HG02981 (cell line): Measurements from ENCODE around the gene L3MBTL4.

Source experiments
- ATAC-seq: cut with Tn5 transposase; IDR thresholded peaks from one replicate; pipeline ENCODE4 v1.9.1; 2021; ENCODE audit warnings: mild to moderate bottlenecking, moderate library complexity; ENCODE audit not compliant: unreplicated experiment

The L3MBTL4 gene

DNA sequence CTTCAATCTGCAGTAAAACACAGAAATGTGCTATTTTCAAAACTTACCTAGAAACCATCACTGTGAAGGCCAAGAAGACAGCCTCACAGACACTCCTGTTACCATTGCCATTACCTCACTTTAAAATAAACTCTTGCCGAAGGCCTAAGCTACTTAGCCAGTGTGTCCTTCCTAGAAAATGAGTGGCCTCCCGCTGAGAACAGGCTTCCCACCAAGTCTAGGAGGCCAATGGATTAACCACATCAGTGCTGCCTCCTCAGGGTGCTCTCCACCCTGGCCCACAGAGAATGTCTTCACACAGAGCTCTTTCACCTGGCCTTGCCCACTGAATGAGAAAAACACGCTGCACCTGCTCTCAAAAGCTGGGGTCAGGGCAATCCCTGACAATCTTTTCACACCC lies 47.5 kb downstream of the L3MBTL4 start:
- ATAC-seq: no peak

DNA sequence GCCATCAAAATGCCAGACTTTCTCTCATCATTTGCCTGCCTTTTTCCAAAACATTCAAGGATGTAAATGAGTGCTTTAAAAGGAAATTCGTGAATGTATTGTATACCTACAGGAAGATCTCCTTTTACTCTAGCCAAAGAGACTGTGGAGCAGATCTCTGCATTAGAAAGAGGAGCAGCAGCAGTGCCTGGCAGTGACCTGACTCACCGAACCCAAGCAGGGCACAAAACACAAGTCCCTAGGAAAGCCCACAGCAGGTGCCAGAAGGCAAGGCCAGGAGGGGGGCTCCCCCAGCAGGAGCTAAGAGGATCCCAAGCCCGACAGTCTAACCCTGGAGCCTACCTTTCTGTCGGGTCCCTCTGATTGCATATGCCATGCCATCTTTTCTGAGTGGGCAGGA lies 47.9 kb downstream of the L3MBTL4 start:
- no peak for ATAC-seq

DNA sequence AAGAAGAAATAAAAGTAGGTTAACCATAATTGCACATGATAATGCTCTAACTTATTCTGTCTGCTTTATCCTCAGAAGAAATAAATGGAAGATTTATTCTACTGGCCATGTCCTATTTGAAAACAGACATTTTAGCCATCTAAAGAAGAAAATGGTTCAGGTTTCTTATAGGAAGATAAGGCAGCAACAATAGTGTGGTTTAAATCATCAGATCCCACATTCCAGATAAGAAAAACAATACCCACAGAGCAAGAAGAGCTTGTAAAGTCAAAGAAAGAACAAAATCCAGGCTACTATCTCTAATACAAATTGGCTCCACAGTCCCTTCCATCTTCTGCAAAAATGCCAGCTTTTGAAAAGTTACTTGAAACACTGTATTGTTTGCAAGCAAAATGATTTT lies 49.3 kb downstream of the L3MBTL4 start:
- no peak for ATAC-seq

DNA sequence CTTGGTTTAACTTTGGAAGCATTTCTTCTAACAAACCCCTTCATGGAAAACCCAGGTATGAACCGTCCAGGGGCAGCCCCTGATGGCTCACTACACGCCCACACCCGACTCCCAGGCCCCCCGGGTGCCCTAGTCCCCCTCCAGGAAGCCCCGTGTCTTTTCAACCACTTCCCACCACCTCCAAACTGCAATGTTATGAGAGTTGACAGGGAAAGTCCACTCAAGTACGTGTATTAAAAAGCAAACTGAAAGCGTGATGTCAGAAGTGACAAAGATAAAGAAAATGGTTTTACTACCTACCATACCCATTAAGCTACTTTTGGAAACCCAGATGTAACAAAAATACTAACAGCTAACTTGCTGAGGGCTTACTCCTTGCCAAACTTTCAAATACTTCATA lies 51.5 kb downstream of the L3MBTL4 start:
- peak; percentile 58 for ATAC-seq

DNA sequence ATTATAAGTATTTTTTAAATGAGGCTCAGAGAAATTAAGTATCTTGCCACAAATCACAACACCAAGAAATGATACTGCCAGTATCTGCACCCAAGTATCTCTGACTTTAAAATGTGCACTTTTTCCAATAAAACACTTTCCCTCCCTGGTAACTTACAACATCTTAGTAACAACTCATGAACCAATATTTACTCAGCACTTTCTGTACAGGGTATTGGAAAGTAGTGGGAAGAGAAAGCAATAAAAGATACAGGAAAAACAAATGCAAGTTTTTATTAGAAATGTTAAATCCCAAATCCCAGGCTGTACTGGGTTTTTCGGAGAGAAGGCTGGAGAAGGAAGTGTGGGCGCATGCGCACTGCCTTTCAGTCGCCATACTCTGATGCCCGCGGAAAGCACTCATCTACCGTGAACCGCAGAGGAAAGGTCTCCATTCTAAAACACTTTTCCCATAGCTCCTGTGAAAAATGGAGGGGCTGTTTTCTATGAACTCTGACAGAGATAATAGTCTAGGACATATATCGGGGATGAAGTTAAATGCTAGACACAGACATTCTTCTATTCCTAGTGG lies 52.1 kb downstream of the L3MBTL4 start:
- ATAC-seq: no peak

DNA sequence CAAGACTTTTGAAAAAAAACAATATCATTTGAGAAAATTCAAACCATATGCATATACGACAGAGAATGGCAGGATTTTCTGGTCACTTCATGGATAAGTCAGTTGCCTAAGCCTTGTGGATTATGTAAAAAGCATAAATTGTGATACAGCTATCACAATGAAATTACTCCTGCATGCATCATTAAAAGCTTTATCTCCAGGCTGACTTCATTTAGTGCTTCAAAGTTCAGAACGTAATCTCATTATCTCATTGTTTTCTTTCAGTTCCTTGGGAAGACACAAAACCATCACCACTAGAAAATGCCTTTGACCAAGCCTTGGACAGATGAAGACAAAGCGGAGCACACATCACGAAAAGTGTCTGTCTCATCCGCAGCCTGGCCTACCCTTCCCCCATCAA lies 57.0 kb downstream of the L3MBTL4 start:
- no peak for ATAC-seq

DNA sequence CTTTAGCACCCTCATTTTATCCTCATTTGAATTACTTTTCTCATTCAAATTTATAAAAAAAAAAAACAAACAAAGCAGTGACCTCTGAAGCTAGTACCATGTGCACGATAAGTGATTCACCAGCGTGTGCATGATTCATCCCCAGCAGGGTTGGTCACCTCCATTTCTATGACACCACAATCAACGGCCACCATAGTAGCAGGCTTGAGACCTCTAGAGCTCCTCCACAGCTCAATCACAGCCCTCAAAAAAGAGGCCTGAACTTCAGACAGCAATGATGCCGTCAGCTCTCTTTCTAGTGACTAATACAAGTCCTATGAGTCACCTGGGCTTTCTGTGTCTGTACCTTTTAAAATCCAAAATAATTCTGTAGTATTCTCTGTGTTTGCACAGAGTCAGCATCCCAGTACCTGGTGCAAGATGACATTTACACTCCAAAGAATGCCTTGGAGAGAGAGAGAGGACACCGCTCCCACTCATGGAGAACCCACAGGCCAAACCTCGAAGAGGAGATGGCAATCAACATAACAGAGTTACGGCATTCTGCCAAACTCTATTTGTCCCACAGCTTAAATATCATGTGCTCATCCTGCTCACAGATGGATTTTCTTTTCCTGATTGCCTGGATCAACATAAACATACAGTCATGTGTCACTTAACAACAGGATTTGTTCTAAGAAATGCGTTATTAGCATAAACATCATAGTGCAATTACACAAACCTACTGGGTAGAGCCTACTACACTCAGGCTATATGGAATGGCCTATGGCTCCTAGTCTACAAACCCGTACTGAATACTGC lies 58.7 kb downstream of the L3MBTL4 start:
- peak; percentile 51 for ATAC-seq

DNA sequence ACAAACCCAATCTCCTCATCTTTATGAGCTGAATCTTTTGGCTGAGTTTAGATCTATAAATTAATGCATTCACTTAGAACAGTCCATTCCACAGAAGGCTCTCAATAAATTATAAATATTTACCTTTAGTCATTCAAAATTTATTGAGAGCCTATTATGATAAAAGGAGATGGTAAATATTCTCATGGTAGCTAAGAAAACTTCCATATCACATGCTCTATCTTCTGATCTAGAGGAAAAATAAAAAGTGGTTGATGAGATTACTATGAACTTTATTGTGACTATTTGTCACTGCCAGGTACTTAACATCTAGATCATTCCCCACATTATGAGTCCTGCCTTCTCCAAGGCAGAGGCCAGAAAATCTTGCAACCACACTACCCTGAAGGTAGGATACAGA lies 62.4 kb downstream of the L3MBTL4 start:
- no peak for ATAC-seq

DNA sequence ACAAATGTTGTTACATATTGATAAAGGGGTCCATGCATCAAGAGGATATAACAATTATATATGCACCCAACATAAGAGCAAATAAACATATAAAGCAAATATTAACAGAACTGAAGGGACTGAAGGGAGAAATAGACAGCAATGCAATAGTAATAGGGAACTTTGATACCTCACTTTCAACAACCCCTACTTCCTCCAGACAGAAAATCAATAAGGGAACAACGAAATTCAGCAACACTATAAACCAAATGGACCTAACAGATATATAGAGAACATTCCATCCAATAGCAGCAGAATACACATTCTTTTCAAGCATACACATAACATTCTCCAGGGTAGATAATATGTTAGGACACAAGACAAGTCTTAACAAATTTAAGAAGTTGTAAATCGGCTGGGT lies 71.7 kb downstream of the L3MBTL4 start:
- ATAC-seq: no peak

DNA sequence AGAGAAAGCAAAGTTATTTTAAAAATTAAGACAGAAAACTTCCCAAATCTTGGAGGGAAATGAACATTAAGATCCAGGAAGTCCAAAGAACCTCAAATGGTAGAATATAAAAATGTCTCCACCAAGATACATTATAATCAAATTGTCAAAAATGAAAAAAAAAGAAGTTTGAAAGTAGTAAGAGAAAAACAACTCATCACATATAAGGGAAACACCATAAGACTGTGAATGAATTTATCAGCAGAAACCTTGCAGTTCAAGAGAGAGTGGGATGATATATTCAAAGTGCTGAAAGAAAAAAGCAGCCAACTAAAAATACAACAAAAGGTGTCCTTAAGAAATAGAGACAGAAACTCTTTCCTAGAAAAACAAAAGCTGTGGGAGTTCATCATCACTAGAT lies 73.0 kb downstream of the L3MBTL4 start:
- no peak for ATAC-seq

DNA sequence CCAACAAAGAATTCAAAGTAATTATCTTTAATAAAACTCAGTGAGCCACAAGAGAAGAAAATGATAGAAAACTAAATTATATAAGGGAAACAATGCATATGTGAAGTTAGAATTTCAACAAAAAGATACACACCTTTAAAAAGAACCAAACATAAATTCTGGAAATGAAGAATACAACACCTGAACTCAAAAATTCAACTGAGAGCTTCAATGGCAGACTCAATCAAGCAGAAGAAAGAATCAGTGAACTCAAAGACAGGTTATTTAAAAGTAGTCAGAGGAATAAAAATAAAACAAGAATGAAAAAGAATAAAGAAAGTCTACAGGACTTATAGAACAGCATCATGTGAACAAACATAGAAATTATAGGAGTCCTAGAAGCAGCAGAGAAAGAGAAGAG lies 73.4 kb downstream of the L3MBTL4 start:
- no peak for ATAC-seq

DNA sequence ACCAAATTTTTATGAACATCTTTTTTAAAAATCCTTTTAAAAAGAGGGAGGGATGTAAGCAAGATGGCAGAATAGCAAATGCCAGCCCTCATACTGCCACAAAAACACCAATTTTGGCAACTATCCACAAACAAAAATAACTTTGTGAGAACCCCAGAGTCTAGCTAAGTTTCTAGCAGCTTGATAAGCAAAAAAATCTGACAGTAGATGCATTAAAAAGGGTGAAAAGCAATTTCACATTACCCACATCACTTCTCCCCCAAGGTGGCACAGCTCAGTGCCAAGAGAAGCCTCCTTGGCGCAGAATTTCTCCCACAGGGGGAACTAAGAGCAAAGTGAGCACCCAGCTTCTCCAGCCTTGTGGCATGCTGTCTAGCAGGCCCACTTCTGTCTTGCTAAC lies 74.6 kb downstream of the L3MBTL4 start:
- ATAC-seq: no peak

DNA sequence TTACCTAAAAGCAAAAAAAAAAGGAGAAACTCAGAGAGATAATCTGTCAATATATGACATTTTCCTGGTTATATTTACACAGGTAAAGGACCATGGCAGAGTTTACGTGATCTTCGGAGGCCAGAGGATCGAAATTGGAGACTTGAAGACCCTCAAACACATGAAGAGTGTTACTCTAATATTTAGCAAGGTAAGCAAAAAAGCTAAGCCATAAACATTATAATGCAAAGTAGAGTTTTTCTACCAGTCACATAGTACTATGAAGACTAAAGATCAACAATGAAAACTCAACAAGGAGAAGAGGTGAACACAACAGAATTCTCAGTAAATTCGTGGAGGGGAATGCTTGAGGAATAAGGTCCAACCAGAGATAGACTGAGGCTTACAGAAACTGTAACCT lies 78.5 kb downstream of the L3MBTL4 start:
- no peak for ATAC-seq

DNA sequence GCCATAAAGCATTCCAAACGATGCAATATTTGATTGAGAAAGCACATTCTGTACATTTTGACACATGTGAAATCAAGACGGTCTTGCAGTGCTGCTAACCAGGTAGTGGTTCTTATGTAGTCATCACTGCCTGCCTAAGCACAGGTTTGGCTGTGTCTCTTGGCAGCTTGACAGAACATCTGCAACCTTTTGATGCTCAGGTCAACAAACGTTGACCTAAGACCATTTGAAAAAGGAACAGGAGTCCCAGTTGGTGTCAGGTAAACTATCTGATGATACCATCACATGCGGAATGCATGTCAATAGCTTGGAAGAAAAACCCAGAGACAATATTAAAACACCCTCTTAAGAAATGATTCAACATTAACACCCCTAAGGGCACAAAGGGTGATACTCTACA lies 80.7 kb downstream of the L3MBTL4 start:
- ATAC-seq: no peak

DNA sequence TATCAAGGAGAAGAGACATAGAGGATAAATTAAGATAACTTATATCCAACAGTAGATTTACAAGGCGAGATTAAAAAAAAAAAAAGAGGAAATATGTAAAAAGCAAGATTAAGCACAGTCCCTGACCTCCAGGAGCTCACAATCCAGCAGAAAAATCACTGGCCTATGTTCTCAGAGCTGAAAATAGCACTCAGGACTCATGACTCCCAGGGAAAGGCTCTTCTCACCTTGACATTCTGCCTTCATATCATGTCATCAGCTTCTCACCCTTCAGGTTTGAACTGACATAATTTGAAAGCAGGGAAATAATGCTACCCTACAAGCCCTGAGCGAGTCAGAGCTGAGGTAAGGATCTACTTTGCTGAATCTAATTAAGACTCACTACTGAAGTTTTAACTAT lies 82.8 kb downstream of the L3MBTL4 start:
- no peak for ATAC-seq

DNA sequence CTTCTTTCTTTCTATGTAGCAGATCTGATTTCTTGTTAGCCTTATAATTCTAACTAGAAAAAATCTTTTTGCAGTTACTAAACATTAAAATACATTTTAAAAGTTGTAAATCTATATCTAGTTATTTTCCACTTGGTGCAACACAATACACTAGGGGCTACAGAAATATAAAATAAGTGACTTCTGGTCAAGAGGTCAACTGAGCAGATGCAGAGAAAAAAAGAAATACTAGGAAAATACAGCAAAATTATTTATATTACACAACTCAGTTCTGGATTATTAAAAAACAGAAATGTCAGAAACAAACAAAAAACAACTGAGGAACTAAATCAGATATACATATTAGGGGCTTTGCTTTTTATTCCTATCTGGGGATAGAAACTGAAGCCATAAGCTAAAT lies 83.9 kb downstream of the L3MBTL4 start:
- ATAC-seq: no peak

DNA sequence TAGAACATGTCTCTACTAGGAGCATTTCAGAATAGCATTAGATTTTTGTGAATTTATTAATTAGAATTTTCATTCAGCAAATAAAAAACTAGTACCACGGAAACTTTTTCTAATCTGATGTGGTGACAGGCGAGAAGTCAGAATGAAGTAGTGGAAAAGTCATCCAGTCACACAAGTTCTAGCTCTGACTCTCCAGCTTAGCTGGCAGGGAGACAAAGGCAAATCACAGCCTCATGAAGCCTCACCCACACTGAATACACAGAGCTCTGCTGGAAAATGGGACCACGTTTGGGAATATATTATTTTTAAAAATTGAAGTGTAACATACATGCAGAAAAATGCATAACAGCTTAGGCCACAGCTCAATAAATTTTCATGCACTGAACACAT lies 86.1 kb downstream of the L3MBTL4 start:
- no peak for ATAC-seq

DNA sequence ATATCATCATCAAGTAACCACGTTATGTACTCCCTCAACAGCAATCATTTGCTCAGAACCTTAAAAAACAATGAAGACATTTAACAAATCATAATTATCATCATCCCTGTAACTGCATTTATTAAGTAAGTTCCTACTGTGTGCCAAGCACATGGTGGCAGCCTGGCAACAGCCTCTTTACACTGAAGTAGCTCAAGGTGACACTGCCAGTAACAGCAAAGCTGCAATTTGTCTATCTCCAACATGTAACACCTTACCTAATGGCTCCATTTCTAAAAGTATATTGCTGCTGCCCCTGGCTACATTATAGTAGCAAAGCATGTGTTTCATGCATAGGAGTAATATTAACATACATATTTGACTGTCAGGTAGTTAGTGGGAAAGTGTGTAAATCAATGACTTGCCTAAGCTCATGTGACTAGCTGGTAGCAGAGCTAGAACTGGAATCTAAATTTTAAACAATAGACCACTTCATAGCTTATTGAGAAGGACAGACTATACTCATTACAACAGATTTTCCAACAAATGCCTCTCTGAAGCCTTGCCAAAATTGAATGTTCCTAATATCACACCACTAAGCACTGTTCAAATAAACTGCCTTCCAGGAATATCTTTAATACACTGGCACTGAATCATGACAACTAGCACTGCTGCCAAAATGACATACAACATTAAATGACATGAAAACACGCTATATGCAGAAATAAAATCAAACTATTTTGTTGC lies 86.7 kb downstream of the L3MBTL4 start:
- ATAC-seq: no peak

DNA sequence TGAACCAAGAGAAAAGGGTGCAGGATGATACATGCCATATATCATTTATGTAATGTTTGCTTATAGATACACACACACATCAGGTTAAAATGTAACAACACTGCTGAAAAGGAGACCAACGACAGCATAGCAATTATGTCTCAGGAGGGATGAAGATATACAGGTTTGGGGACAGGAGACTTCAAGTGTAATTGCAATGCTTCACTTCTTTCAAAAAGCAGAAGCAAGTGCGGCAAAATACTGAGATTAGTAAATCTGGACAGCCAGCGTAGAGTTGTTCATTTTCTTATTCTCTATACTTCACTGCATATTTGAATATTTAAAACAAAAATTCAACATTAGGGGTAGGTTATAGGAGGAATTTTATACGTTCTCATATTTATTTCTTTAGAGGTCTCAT lies 87.2 kb downstream of the L3MBTL4 start:
- ATAC-seq: no peak

DNA sequence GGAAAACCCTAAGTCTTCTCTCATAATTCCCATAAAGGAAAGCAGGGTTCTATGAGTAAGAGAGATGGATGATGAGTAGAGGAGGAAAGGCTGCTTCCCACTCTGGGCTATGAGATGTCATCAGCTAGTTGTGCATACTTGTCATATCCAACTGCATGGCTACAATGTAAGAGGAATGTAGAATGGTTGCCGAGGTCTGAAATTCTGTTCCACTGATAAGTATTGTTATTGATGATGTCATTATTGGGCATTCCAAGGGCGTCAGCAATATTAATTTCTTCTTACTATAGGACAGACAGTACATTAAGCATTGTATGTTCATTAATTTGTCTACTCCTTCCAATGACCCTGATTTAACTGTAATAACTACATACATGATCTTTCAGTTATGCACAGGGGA lies 88.1 kb downstream of the L3MBTL4 start:
- no peak for ATAC-seq

DNA sequence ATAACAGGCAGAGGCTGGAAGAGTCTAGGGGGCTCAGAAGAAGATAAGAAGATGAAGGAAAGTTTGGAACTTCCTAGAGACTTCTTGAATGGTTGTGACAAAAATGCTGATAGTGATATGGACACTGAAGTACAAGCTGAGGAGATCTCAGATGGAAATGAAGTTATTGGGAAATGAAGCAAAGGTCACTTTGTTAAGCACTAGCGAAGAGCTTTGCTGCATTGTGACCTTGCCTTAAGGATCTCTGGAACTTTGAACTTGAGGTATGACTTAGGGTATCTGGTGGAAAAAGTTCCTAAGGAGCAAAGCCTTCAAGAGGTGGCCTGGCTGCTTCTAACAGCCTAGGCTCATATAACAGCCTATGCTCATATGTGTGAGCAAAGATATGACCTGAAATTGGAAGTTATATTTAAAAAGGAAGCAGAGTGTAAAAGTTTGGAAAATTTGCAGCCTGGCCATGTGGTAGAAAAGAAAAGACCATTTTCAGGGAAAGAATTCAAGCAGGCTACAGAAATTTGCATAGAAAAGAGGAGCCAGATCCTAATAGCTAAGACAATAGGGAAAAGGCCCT lies 91.3 kb downstream of the L3MBTL4 start:
- ATAC-seq: no peak
